Esophagus squamous epithelium (tissue), 5 donors: Measurements from ENCODE around the gene DCTD. TPM values are rescaled to one million over a fixed set of nuclear protein-coding genes. Genes with fewer than 3 reads are reported as not detected.

Experiments
- DNase-seq: peaks from one replicate; lab custom pipeline; 2025; lab: John Stamatoyannopoulos, UW
- H3K27ac ChIP-seq, 4 donors: fragments of 200-600 bp; sonication (generic); one replicate each; pipeline ENCODE4 v1.5.1; 2016 to 2019; ENCODE audit warnings: mild to moderate bottlenecking in 1 of 4
- H3K27me3 ChIP-seq, 4 donors: fragments of 200-600 bp; sonication (generic); 1 replicate in 3 of 4; 2 replicates in 1 of 4; pipeline versions ENCODE4 v1.5.1 to v1.6.0; 2017 to 2021; ENCODE audit warnings: antibody characterized with exemption in 1 of 4
- H3K36me3 ChIP-seq, 3 donors: fragments of 200-600 bp; sonication (generic); one replicate each; pipeline ENCODE4 v1.5.1; 2016 to 2019
- H3K4me1 ChIP-seq, 3 donors: fragments of 200-600 bp; sonication (generic); one replicate each; pipeline ENCODE4 v1.5.1; 2017 to 2019
- H3K4me3 ChIP-seq, 4 donors: fragments of 200-600 bp; sonication (generic); 1 replicate in 3 of 4; 2 replicates in 1 of 4; pipeline ENCODE4 v1.5.1; 2016 to 2019; ENCODE audit warnings: mild to moderate bottlenecking in 2 of 4, moderate library complexity in 1 of 4
- H3K9me3 ChIP-seq, 3 donors: fragments of 200-600 bp; sonication (generic); one replicate each; pipeline ENCODE4 v1.5.1; 2016 to 2019
- CTCF ChIP-seq, 6 experiments: fragments of 450-650 bp in 4 of 6; fragments of 200-600 bp in 2 of 6; sonication (generic) in 2 of 6; IDR thresholded peaks; one replicate each; pipeline ENCODE4 v1.5.1; 2016 to 2019; ENCODE audit warnings: antibody characterized with exemption in 6 of 6, mild to moderate bottlenecking in 4 of 6, moderate library complexity in 4 of 6
- POLR2A ChIP-seq, 4 donors: fragments of 450-650 bp; IDR thresholded peaks; one replicate each; pipeline ENCODE4 v1.6.1; 2017; ENCODE audit warnings: antibody characterized with exemption in 4 of 4, mild to moderate bottlenecking in 4 of 4, moderate library complexity in 3 of 4
- WGBS, 2 donors: methylation state at CpG; one replicate each; pipeline ENCODE4 v1.1.5; 2018; 5-methylcytosine and 5-hydroxymethylcytosine counted together
- intact Hi-C: fragments of 100-400 bp; cut with DNase I; formaldehyde crosslinking; loops from one replicate; pipeline ENCODE4 v1.15.0; 2022
- total RNA-seq, 4 donors: library from RNA; depleted of rRNA; stranded (reverse); fragments of >200 nt; gene quantifications; one replicate each; pipeline ENCODE4 v1.1.0, GENCODE V29; 2016
- donor health status: DM: yes; HTN: yes; CAD: no.

Gene DCTD
- total RNA-seq, 4 donors from 2014 or later = 43.6 to 72.9 (median 57.2) TPM

GRCh38 chr4:182846036-182846435, 71.2 kb downstream of the DCTD start:
- H3K27me3 ChIP-seq = no peaks in the 10 kb centered on the region
- H3K9me3 ChIP-seq = no peaks in the 10 kb centered on the region
- DNase-seq = no peak
- no peak for TF ChIP-seq CTCF (IDR thresholded peaks at IDR 0.05)
- no peak for TF ChIP-seq POLR2A (IDR thresholded peaks at IDR 0.05)
- no peaks in the 10 kb centered on the region for H3K36me3 ChIP-seq
- intact Hi-C loops = no loop called here
- H3K4me3 ChIP-seq = no peak overlapping the region
- H3K4me1 ChIP-seq = peaks cover 15 to 58% (median 17%) of the 10 kb centered on the region in 3 donors
- 93% methylated on average over 8 of the region's 8 CpGs for WGBS, 2 donors
- peak overlapping the region in 2 of 4 donors; percentile 57 to 77 for H3K27ac ChIP-seq

GRCh38 chr4:182845618-182846017, 71.6 kb downstream of the DCTD start:
- Histone ChIP-seq H3K27ac (peak overlapping the region; percentile 34 to 77 (median 51)), H3K9me3 (no peaks in the 10 kb centered on the region), H3K36me3 (no peaks in the 10 kb centered on the region), H3K4me1 (peaks cover 15 to 58% (median 17%) of the 10 kb centered on the region in 3 donors), H3K4me3 (no peak overlapping the region), H3K27me3 (no peaks in the 10 kb centered on the region)
- intact Hi-C loops = no loop called here
- no peak for TF ChIP-seq CTCF (IDR thresholded peaks at IDR 0.05)
- TF ChIP-seq POLR2A (IDR thresholded peaks at IDR 0.05) = no peak
- 39 to 58% methylated on average over 6 of the region's 6 CpGs for WGBS, 2 donors
- no peak for DNase-seq

GRCh38 chr4:182843808-182844325, 73.3 kb downstream of the DCTD start:
- H3K4me1 ChIP-seq = peaks cover 15 to 58% (median 17%) of the 10 kb centered on the region in 3 donors
- no peaks in the 10 kb centered on the region for H3K36me3 ChIP-seq
- H3K27ac ChIP-seq = peak overlapping the region in 1 of 4 donors; percentile 77
- no peak for TF ChIP-seq POLR2A (IDR thresholded peaks at IDR 0.05)
- TF ChIP-seq CTCF (IDR thresholded peaks at IDR 0.05) = no peak
- no peak for DNase-seq
- no peaks in the 10 kb centered on the region for H3K9me3 ChIP-seq
- H3K4me3 ChIP-seq = no peak overlapping the region
- 34 to 42% methylated on average over 9 of the region's 9 CpGs for WGBS, 2 donors
- intact Hi-C loops = no loop called here
- no peaks in the 10 kb centered on the region for H3K27me3 ChIP-seq

GRCh38 chr4:182842759-182843390, 74.3 kb downstream of the DCTD start:
- Histone ChIP-seq H3K36me3 (no peaks in the 10 kb centered on the region), H3K9me3 (no peaks in the 10 kb centered on the region), H3K27me3 (no peaks in the 10 kb centered on the region), H3K27ac (no peak overlapping the region), H3K4me1 (peaks cover 15 to 54% (median 17%) of the 10 kb centered on the region in 3 donors), H3K4me3 (no peak overlapping the region)
- TF ChIP-seq POLR2A (IDR thresholded peaks at IDR 0.05) = no peak
- TF ChIP-seq CTCF (IDR thresholded peaks at IDR 0.05) = no peak
- no peak for DNase-seq
- WGBS, 2 donors = 40 to 45% methylated on average over 14 to 17 of the region's 17 CpGs
- intact Hi-C loops = no loop called here

- Histone ChIP-seq H3K4me1 (peaks cover 15 to 47% (median 17%) of the 10 kb centered on the region in 3 donors), H3K27me3 (no peaks in the 10 kb centered on the region), H3K4me3 (no peak overlapping the region), H3K27ac (no peak overlapping the region), H3K9me3 (no peaks in the 10 kb centered on the region), H3K36me3 (no peaks in the 10 kb centered on the region)
- no peak for DNase-seq
- TF ChIP-seq CTCF (IDR thresholded peaks at IDR 0.05) = no peak
- no peak for TF ChIP-seq POLR2A (IDR thresholded peaks at IDR 0.05)
- WGBS, 2 donors = 70 to 75% methylated on average over 10 to 11 of the region's 11 CpGs
- intact Hi-C loops = no loop called here
Observed at GRCh38 chr4:182842104-182842600, 75.0 kb downstream of the DCTD start.
